ENCODE data around the gene LDHAL6A.
"Not testable (repeated sequence)": the region's sequence is repeated elsewhere in the genome, so short reads cannot be mapped to it uniquely, and the experiment has no call there.

Gene LDHAL6A

DNA sequence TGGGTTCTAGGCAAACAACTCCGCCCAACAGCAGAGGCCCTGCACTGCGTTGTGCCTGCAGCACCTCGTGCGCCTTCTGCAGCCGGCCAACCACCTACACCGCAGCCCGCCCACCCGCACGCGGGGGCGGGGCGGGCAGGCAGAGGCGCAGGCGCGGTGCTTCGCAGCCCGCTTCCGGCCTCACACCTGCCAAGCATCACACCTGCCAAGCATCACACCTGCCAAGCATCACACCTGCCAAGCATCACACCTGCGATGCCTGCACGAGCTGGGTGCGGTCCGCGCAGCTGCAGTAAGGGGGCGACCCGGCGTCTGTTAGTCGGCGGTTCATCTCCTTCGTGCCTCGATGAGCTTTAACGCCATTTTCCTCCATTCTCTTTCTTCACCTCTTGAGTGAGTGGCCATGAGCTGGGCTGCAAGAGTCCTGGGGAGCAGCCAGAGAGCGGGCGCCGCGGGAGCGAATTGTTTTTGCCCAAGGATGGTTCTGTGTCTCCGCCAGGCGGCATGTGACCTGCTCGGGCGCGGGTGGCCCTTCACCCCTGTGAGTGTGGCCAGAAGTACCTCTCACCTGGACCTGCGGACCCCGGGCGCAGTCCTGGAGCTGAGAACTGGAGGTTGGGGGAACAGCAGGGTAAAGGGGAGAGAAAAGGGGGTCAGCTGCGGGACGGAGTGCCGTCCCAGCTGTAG is at the start of gene LDHAL6A:
Gene LDHAL6A, plus strand, starts transcription at position 171 of the 687 bp plus-strand sequence. CDS start 825 bp downstream, outside the sequence.
- peak; percentile 15 to 16 for DNase-seq

GRCh38 chr11:18407400-18407799 is 48.3 kb upstream of the LDHAL6A start:
- not testable (repeated sequence) for DNase-seq

DNA sequence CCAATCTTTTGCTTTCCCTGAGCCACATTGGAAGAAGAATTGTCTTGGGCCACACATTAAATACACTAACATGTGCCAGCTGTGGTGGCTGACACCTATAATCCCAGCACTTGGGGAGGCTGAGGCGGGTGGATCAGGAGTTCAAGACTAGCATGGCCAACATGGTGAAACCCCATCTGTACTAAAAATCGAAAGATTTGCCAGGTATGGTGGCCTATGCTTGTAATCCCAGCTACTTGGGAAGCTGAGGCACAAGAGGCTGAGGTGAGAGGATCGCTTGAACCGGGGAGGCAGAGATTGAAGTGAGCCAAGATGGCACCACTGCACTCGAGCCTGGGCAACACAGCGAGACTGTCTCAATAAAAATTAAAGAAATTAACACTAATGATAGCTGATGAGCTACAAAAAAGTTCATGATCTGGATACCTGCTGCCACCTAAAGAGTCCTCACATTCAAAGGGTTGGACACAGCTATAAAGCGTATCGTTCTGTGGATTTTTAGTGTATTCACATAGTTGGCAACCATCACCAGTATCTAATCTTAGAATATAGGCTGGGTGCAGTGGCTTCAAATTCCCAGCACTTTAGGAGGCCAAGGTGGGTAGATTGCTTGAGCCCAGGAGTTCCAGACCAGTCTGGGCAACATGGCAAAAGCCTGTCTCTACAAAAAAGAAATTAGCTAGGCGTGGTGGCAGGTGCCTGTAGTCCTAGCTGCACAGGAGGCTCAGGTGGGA is 46.9 kb upstream of the LDHAL6A start:
- DNase-seq, result no peak

- no peak for DNase-seq
Measured at GRCh38 chr11:18416459-18416858, 39.2 kb upstream of the LDHAL6A start.

GRCh38 chr11:18419040-18419439 is 36.6 kb upstream of the LDHAL6A start:
- DNase-seq, result no peak

DNA sequence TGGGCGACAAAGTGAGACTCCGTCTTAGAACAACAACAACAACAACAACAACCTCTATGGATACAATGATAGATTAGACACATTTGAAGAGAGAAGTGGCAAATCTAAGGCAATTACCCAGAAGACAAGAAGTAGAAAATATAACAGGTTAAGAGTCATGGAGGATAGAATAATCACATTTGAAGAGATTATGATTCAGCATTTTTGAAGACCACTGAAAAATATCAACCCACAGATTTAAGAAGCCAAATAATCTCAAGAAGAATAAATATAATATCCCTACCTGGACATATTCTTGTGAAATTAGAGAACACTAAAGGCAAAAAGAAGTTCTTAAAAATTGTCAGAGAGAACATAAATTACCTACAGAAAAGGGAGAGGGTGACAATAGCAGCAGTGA is 35.6 kb upstream of the LDHAL6A start:
- no peak for DNase-seq

DNA sequence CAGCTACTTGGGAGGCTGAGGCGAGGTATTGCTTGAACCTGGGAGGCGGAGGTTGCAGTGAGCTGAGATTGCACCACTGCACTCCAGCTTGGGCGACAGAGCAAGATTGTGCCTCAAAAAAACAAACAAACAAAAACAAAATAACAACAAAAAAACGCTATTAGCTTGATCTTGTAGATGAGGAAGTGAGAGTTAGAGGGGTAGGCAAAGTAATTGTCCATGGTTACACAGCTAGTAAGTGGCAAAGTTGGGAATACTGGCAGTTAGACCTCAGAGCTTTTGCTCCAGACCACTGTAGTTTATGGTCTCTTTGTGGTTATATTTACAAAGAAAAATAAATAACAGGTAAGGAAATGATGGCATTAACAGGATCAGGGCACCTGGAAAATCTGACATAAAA is 28.4 kb upstream of the LDHAL6A start:
- no peak for DNase-seq

- DNase-seq, result no peak
Measured at GRCh38 chr11:18429332-18429731, 26.3 kb upstream of the LDHAL6A start.

- DNase-seq, result no peak
Measured at GRCh38 chr11:18438691-18439090, 17.0 kb upstream of the LDHAL6A start.

DNA sequence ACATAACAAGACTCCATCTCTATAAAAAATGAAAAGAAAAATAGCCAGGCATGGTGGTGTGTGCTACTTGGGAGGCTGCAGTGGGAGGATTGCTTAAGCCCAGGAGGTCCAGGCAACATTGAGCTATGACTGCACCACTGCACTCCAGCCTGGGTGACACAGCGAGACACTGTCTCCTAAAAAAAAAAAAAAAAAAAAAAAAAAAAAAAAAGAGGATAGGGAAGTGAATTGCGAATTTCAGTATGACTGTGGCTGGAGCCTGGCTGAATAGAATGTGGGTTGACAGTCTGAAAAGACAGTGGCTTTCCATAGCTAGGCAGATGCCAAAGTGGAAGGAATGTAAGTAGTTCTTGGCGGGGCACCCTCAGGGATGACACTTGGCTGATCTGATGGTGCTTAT is 6.4 kb upstream of the LDHAL6A start:
- DNase-seq, result no peak

DNA sequence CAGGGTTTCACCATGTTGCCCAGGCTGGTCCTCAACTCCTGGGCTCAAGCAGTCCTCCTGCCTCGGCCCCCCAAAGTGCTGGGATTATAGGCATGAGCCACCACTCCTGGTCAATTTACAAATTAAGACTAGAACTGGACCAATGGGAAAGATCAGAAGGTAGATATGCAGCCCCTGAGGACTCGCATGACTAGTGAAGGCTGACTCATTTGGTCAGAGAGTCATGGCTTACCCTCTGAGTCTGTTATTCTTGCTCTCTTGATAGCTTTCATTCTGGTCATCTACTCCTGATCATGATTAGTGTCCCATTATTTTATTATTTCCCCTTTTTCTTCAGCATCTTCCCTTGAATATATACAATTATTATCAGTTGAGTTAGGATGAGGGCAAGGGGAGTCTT is 2.7 kb upstream of the LDHAL6A start:
- DNase-seq, result no peak

GRCh38 chr11:18457450-18457849 is 1.8 kb downstream of the LDHAL6A start:
- no peak for DNase-seq

- no peak for DNase-seq
Measured at GRCh38 chr11:18459634-18460033, 4.0 kb downstream of the LDHAL6A start.

DNA sequence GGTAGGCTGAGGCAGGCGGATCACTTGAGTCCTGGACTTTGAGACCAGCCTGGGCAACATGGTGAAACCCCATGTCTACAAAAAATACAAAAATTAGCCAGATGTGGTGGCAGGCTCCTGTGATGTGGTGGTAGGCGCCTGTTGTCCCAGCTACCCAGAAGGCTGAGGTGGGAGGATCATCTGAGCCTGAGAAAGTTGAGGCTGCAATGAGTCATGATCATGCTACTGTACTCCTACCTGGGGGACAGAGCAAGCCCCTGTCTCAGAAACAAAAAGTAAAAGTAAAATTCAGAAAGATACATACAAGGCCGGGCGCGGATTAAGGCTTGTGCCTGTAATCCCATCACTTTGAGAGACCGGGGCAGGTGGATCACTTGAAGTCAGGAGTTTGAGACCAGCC is 6.3 kb downstream of the LDHAL6A start:
- DNase-seq, result no peak

DNA sequence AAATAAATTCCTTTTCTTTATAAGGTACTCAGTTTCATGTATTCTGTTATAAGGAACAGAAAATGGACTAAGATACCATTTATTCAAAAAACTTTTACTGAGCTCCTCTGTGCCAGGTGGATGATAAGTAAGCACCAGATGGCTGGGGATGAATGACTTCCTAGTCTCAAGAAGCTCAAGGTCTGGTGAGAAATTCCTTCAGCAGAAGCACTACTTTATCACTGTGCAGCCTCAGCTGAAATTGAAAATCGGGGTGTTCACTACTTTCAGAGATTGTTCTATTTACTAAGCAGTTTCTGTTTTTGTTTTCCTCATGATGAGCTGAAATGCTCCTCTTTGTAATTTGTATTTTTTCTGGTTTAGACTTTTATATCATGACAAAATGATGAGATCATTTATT is 7.8 kb downstream of the LDHAL6A start:
- DNase-seq, result no peak

GRCh38 chr11:18466402-18466801 is 10.7 kb downstream of the LDHAL6A start:
- no peak for DNase-seq

DNA sequence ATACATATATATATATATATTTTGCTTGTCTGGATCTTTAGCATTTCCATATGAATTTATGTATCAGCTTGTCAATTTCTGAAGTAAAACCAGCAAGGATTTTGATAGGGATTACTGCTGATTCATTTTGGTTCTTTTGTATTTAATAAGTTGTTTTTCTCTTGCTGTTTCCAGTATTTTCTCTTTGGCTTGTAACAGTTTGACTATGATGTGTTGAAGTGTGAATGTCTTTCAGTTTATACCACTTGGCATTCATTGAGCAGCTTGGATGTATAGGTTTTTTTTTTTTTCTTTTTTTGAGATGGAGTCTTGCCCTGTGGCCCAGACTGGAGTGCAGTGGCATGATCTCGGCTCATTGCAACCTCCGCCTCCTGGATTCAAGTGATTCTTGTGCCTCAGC is 12.4 kb downstream of the LDHAL6A start:
- no peak for DNase-seq

DNA sequence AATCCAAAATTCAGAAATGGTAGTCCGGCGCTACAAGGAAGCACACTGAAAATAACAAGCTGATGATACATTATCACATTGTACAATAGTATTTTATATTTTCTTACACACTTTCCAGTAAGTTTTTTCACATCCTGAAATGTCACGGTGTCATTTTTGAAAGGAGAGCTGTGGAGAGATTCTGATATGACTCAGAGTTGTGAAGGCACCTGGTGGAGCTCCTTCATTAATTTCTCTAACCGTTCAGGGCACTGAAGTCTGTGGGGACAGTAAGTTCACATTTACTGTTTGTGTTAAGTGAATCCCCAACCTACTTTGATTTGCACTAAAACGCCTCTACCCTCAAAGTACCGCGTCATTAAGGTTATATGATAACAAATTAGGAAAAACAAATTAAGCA is 13.3 kb downstream of the LDHAL6A start:
- DNase-seq, result no peak

GRCh38 chr11:18471995-18472394 is 16.3 kb downstream of the LDHAL6A start:
- DNase-seq, result no peak

GRCh38 chr11:18472587-18472986 is 16.9 kb downstream of the LDHAL6A start:
- DNase-seq, result no peak

DNA sequence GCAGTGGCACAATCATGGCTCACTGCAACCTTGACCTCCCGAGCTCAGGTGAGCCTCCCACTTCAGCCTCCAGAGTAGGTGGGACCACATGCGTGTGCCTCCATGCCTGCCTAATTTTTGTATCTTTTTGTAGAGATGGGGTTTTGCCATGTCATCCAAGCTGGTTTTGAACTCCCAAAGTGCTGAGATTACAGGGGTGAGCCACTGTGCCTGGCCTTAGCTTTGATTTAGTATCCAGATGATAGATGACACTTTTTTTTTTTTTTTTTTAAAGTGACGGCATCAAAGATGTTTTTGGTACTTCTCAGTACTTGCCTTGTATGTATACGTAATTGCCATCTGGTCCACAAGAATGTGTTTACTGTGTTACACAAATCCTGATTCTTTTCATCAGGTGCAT is 23.4 kb downstream of the LDHAL6A start:
- DNase-seq, result no peak

- DNase-seq, result no peak
Measured at GRCh38 chr11:18485913-18486528, 30.4 kb downstream of the LDHAL6A start.

- DNase-seq, result no peak
Measured at GRCh38 chr11:18490319-18490718, 34.7 kb downstream of the LDHAL6A start.
